Thoracic aorta (tissue), 2 donors: ENCODE results near the gene ECSIT. TPM values are rescaled to one million over a fixed set of nuclear protein-coding genes. Genes with fewer than 3 reads are reported as not detected.
"Not testable (repeated sequence)": the region's sequence is repeated elsewhere in the genome, so short reads cannot be mapped to it uniquely, and the experiment has no call there.

ENCODE experiments used
- ATAC-seq: fragments of 150-250 bp; one replicate; pipeline ENCODE4 v1.8.0; 2017; ENCODE audit warnings: low read depth; ENCODE audit not compliant: insufficient number of reproducible peaks, low FRiP score
- DNase-seq: peaks from one replicate; pipeline ENCODE4 v3.0.0-alpha.2; 2020; ENCODE audit warnings: low spot score
- H3K27ac ChIP-seq, 2 donors: fragments of 200-600 bp; sonication (generic); 1 replicate in 1 of 2; 2 replicates in 1 of 2; pipeline ENCODE4 v1.5.1; 2016; ENCODE audit warnings: mild to moderate bottlenecking in 2 of 2, moderate library complexity in 2 of 2
- H3K27me3 ChIP-seq: fragments of 200-600 bp; sonication (generic); replicated peaks from 2 replicates; pipeline ENCODE4 v1.6.0; 2016; ENCODE audit warnings: mild to moderate bottlenecking; ENCODE audit not compliant: insufficient read depth
- H3K36me3 ChIP-seq: fragments of 200-600 bp; sonication (generic); one replicate; pipeline ENCODE4 v1.5.1; 2016
- H3K4me1 ChIP-seq, 2 donors: fragments of 200-600 bp; sonication (generic); 1 replicate in 1 of 2; 2 replicates in 1 of 2; pipeline versions ENCODE4 v1.5.1 to v1.6.0; 2016; ENCODE audit warnings: low read depth in 2 of 2, mild to moderate bottlenecking in 1 of 2; ENCODE audit not compliant: control insufficient read depth in 1 of 2
- H3K4me3 ChIP-seq: fragments of 200-600 bp; sonication (generic); 2 replicates; pipeline ENCODE4 v1.5.1; 2016; ENCODE audit warnings: mild to moderate bottlenecking
- H3K9me3 ChIP-seq: fragments of 200-600 bp; sonication (generic); 2 replicates; pipeline ENCODE4 v1.5.1; 2016
- total RNA-seq, 2 donors: library from RNA; depleted of rRNA; stranded (reverse); fragments of >200 nt; gene quantifications; one replicate each; pipeline versions ENCODE4 v1.1.0 to v1.2.3, GENCODE V29; 2016
- TF ChIP-seq, protein P1 (sequence below): fragments of 200-600 bp; sonication (generic); IDR thresholded peaks from one replicate; pipeline ENCODE4 v1.5.1; 2019; ENCODE audit warnings: antibody characterized with exemption

The ECSIT gene, protein sequence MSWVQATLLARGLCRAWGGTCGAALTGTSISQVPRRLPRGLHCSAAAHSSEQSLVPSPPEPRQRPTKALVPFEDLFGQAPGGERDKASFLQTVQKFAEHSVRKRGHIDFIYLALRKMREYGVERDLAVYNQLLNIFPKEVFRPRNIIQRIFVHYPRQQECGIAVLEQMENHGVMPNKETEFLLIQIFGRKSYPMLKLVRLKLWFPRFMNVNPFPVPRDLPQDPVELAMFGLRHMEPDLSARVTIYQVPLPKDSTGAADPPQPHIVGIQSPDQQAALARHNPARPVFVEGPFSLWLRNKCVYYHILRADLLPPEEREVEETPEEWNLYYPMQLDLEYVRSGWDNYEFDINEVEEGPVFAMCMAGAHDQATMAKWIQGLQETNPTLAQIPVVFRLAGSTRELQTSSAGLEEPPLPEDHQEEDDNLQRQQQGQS
- total RNA-seq: 10 to 100 TPM; 40.4 to 44.1 TPM

DNA sequence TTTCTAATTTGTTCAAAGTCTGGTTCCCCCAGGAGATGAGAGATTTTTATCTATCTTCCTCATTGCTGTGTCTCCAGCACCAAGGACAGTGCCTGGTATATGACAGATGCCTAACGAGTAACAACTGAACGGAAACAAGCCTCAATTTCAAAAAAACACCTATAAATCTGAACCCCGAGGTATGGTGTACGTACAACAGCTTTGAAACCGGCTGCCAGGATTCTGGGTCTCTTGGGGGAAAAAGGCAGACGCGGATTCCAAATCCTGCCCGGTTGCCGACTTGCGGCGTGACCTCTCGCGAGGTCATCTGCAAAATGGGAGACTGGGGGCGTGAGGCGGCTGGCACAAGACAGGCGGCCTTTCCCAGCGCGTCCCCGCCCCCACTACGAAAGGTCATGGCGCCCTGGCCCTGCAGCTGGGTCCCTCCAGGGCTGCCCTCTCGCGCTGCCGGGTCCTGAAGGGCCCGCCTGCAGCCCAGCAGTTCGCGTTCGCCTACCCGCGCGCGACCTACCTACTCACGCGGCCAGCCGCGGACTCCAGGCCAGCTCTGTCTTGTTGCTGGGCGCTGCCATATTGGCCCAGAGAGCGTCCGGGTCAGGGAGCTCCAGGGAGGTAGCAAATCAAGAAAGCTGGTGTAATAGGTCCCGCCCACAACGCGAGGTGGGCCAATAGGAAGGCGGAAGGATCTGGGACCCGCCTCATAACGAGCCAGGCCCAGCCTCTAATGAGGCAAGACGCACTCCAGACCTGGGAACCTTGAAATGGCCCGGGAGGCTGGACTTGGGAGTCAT, at the start of gene ECSIT:
ECSIT (minus strand) TSS at position 584 of the 791 bp plus-strand sequence. CDS start 9,964 bp downstream, outside the sequence.
- ATAC-seq: peak; percentile 96
- Histone ChIP-seq H3K4me1 (peaks cover 8 to 31% of the 10 kb centered on the region in 2 donors), H3K36me3 (no peaks in the 10 kb centered on the region), H3K9me3 (no peaks in the 10 kb centered on the region), H3K4me3 (peak within 1 kb of the TSS; percentile 85), H3K27ac (peak within 1 kb of the TSS; percentile 86 to 96), H3K27me3 (no peaks in the 10 kb centered on the region)
- TF ChIP-seq, protein P1, sequence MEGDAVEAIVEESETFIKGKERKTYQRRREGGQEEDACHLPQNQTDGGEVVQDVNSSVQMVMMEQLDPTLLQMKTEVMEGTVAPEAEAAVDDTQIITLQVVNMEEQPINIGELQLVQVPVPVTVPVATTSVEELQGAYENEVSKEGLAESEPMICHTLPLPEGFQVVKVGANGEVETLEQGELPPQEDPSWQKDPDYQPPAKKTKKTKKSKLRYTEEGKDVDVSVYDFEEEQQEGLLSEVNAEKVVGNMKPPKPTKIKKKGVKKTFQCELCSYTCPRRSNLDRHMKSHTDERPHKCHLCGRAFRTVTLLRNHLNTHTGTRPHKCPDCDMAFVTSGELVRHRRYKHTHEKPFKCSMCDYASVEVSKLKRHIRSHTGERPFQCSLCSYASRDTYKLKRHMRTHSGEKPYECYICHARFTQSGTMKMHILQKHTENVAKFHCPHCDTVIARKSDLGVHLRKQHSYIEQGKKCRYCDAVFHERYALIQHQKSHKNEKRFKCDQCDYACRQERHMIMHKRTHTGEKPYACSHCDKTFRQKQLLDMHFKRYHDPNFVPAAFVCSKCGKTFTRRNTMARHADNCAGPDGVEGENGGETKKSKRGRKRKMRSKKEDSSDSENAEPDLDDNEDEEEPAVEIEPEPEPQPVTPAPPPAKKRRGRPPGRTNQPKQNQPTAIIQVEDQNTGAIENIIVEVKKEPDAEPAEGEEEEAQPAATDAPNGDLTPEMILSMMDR: no peak
- DNase-seq: peak; percentile 98

DNA sequence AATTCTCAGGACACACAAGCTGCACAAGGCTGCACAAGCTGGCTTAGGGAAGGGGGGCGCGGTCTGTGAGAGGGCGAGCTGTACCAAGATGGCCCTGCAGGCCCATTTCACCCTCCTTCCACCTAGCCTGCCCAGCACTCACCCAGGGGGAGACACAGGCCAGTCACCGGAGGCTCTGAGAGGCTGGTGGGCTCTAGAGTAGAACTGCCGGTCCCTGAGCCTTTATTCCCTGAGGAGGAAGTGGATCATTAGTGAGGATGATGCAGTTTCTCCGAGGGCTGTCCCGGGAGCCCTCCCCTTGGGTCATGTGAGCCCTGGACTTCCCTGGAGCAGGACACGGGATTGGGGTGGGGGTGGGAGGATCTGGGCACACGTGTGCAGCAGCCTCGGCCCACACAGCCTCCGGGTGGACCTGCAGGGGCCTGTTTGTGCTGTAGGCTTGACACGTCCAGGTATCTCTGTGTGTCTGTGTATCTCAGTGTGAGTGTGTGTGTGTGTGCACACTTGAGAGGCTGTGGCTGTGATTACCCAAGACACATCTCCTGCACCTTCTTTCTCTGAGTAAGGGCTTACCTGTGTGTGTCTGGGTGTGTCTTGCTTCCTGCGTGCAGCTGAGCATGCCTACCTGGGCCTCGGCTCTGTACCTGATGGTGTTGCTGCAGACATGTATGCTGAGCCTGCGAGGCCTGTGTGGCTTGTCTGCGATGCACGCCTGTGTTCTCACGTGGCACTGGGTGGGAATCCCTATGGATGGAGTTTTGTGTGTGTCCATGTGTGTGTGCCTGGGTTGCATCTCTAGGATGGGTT, 48.7 kb upstream of the ECSIT start, which contains the start of gene ACP5:
ACP5 (minus strand) TSS at position 195 of the 807 bp plus-strand sequence. CDS start 328 bp downstream, outside the sequence.
- TF ChIP-seq, protein P1: no peak
- no peak within 1 kb of the TSS for H3K27ac ChIP-seq
- no peaks in the 10 kb centered on the region for H3K36me3 ChIP-seq
- no peaks in the 10 kb centered on the region for H3K9me3 ChIP-seq
- H3K4me3 ChIP-seq: peak within 1 kb of the TSS; percentile 67
- no peaks in the 10 kb centered on the region for H3K27me3 ChIP-seq
- no peak for DNase-seq
- H3K4me1 ChIP-seq: no peaks in the 10 kb centered on the region
- no peak for ATAC-seq

DNA sequence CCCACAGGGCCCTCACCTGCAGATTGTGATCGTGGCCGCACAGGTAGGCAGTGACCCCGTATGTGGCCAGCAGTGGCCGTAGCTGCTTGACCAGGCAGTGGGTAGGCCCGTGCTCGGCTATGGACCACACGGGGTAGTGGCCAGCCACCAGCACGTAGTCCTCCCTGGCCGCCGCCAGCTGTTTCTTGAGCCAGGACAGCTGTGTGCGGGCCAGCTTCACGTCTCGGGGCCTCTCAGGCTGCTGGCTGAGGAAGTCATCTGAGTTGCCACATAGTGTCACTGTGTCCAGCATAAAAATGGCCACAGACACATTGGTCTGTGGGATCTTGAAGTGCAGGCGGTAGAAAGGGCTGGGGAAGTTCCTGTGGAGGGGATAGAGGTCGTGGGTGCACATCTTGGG, 47.3 kb upstream of the ECSIT start:
- Histone ChIP-seq H3K4me1 (no peaks in the 10 kb centered on the region), H3K27me3 (no peaks in the 10 kb centered on the region), H3K4me3 (no peak overlapping the region), H3K36me3 (no peaks in the 10 kb centered on the region), H3K9me3 (no peaks in the 10 kb centered on the region), H3K27ac (no peak overlapping the region)
- ATAC-seq (no peak), DNase-seq (no peak)
- TF ChIP-seq, protein P1: no peak

DNA sequence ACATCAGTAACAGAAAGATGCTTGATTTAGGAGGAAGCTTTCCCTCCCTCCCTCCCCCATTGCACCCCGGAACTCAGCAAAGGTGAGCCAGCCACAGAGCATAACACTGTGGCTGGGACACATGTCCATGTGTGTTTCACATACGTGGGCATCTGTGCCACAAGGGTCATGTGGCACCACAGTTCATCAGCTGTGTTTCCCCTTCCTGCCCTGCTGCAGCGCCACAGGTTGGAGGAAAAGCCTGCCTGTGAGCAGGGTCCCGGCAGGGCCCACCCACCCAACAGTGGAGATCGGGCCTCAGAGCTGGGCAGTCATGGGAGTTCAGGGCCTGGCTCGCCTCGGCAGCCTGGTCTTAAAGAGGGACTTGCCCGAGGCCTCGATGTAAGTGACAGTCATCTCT, 45.8 kb upstream of the ECSIT start:
- Histone ChIP-seq H3K36me3 (no peaks in the 10 kb centered on the region), H3K4me1 (no peaks in the 10 kb centered on the region), H3K27ac (no peak overlapping the region), H3K4me3 (no peak overlapping the region), H3K9me3 (no peaks in the 10 kb centered on the region), H3K27me3 (no peaks in the 10 kb centered on the region)
- DNase-seq (no peak), ATAC-seq (no peak)
- TF ChIP-seq, protein P1: no peak

DNA sequence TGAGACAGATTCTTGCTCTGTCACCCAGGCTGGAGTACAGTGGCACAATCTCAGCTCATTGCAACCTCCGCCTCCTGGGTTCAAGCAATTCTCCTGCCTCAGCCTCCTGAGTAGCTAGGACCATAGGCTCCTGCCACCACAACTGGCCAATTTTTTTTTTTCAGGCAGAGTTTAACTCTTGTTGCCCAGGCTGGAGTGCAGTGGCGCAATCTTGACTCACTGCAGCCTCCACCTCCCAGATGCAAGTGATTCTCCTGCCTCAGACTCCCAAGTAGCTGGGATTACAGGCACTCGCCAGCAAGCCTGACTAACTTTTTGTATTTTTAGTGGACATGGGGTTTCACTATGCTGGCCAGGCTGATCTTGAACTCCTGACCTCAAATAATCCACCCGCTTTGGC, 44.8 kb upstream of the ECSIT start:
- ATAC-seq, H3K27ac ChIP-seq: not testable (repeated sequence)

DNA sequence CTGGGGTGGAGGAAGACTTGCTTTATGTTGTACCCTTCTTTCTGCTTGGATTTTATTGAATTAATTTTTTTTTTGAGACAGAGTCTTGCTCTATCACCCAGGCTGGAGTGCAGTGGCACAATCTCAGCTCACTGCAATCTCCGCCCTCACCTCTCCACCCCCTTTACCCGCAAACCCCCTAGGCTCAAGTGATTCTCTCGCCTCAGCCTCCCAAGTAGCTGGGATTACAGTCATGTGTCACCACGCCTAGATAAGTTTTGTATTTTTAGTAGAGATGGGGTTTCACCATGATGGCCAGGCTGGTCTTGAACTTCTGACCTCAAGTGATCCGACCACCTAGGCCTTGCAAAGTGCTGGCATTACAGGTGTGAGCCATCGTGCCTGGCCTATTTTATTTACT, 44.4 kb upstream of the ECSIT start:
- not testable (repeated sequence) for H3K4me1 ChIP-seq, H3K36me3 ChIP-seq, DNase-seq, H3K27me3 ChIP-seq, H3K9me3 ChIP-seq, H3K4me3 ChIP-seq, ATAC-seq, H3K27ac ChIP-seq

More for the DNA sequence above, 44.8 kb upstream of the ECSIT start:
- H3K4me1 ChIP-seq, H3K36me3 ChIP-seq, H3K27me3 ChIP-seq, DNase-seq, H3K4me3 ChIP-seq, H3K9me3 ChIP-seq: not testable (repeated sequence)
